ENCODE results near the gene OTUB2. TPM values are rescaled to one million over a fixed set of nuclear protein-coding genes. Genes with fewer than 3 reads are reported as not detected.

OTUB2 gene
- total and polyA plus RNA-seq, 2 experiments from 2014 or later, result 1.3 to 1.9 TPM

DNA sequence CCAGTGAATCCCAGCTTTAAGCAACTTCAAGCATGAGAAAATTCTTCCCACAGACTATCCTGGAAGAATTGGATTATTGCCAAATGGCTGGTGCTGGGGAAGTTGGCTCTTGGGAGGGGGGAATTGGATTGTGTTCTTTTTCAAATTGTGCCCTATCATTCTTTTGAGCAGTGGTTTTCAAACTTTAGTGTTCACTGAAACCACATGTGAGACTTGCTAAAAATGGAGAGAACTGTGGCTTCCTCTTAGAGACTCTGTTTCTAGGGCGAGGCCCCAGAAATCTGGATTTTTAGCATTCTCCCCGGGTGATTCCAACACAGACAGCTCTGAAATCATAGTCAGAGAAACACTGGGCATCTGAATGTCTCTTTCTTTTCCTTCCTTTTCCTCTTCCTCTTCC is 14.3 kb upstream of the OTUB2 start:
- Histone ChIP-seq H3K4me3 (no peak overlapping the region), H3K36me3 (ENCODE audit: low read depth) (no peaks in the 10 kb centered on the region), H3F3A (ENCODE audit: insufficient read depth) (no peaks in the 10 kb centered on the region), H2AFZ (no peak overlapping the region), H3K9me3 (ENCODE audit: low read depth) (no peaks in the 10 kb centered on the region), H3K9ac (no peak overlapping the region), H3K27me3 (replicated peaks; ENCODE audit: insufficient read depth) (peaks cover 27% of the 10 kb centered on the region), H3K79me2 (ENCODE audit: insufficient read depth) (no peaks in the 10 kb centered on the region), H4K20me1 (ENCODE audit: insufficient read depth) (no peaks in the 10 kb centered on the region), H3K27ac (no peak overlapping the region), H3K9me2 (ENCODE audit: insufficient read depth) (no peaks in the 10 kb centered on the region), H3K4me1 (ENCODE audit: insufficient read depth) (peaks cover 6% of the 10 kb centered on the region), H3K4me2 (ENCODE audit: unreplicated experiment) (peak overlapping the region; percentile 23)
- 41 to 47% methylated on average over 2 of the region's 2 CpGs for WGBS, 2 experiments (ENCODE audit: low coverage in 1 of 2, low lambda C conversion rate in 2 of 2, missing lambda C conversion rate in 2 of 2)
- DNase-seq, result peak; percentile 59
- in situ Hi-C loops (cut with MboI), result no loop called here
- no peak for TF ChIP-seq EZH2phosphoT487 (IDR thresholded peaks at IDR 0.05; ENCODE audit: insufficient read depth, low read depth)
- no peak for TF ChIP-seq EZH2 (IDR thresholded peaks at IDR 0.05; ENCODE audit: insufficient read depth, poor library complexity, severe bottlenecking)

DNA sequence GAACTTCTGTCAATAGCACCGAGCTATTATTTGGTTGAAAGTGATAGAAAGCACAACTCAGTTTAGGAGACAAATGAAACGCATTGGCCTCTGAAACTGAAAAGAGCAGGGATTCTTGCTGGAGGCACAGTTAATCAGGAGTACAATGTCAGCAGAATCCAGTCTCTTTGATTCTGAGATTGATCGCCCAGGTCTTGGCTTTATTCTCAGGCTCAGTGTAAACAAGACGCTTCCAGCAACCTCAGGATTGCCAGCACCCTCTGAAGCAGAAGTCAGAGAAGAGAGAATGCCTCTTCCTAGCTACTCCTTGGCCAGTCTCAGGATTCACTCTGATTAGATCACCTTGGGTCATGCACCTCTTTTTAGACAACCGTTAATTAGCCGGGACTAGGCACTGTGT is 11.8 kb upstream of the OTUB2 start:
- WGBS, 2 experiments (ENCODE audit: low coverage in 1 of 2, low lambda C conversion rate in 2 of 2, missing lambda C conversion rate in 2 of 2), result 62 to 65% methylated on average over 6 of the region's 6 CpGs
- Histone ChIP-seq H4K20me1 (ENCODE audit: insufficient read depth) (no peaks in the 10 kb centered on the region), H3K9me2 (ENCODE audit: insufficient read depth) (no peaks in the 10 kb centered on the region), H3K36me3 (ENCODE audit: low read depth) (no peaks in the 10 kb centered on the region), H3K9me3 (ENCODE audit: low read depth) (no peaks in the 10 kb centered on the region), H3K4me2 (ENCODE audit: unreplicated experiment) (no peak overlapping the region), H3F3A (ENCODE audit: insufficient read depth) (no peaks in the 10 kb centered on the region), H3K27ac (no peak overlapping the region), H3K27me3 (replicated peaks; ENCODE audit: insufficient read depth) (peaks cover 29% of the 10 kb centered on the region), H2AFZ (no peak overlapping the region), H3K4me3 (no peak overlapping the region), H3K9ac (no peak overlapping the region), H3K4me1 (ENCODE audit: insufficient read depth) (peaks cover 6% of the 10 kb centered on the region), H3K79me2 (ENCODE audit: insufficient read depth) (no peaks in the 10 kb centered on the region)
- in situ Hi-C loops (cut with MboI), result no loop called here
- no peak for TF ChIP-seq EZH2phosphoT487 (IDR thresholded peaks at IDR 0.05; ENCODE audit: insufficient read depth, low read depth)
- no peak for DNase-seq

DNA sequence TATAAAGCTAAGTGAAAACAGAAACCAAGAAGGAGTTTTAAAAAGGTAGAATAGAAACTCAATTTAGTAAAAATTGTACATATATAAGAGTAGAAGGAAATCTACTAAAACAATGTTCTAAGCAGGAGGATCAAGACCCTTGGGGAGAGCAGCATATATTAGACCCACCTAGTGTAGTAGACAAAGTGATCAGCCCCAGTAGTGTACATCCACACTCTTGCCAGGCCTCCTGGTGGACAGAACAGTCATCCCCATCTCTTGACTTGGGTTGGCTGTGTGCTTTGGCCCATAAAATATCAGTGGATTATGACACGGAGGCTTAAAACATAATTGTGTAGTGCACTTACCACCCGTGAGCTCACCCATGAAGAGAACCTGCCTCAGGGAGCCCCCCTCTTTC is 10.9 kb upstream of the OTUB2 start:
- peaks cover 6% of the 10 kb centered on the region for H3K4me1 ChIP-seq (ENCODE audit: insufficient read depth)
- H3K4me3 ChIP-seq, result no peak overlapping the region
- no peak for DNase-seq
- H3K9me3 ChIP-seq (ENCODE audit: low read depth), result no peaks in the 10 kb centered on the region
- in situ Hi-C loops (cut with MboI), result no loop called here
- no peaks in the 10 kb centered on the region for H4K20me1 ChIP-seq (ENCODE audit: insufficient read depth)
- no peak overlapping the region for H3K4me2 ChIP-seq (ENCODE audit: unreplicated experiment)
- WGBS, 2 experiments (ENCODE audit: low coverage in 1 of 2, low lambda C conversion rate in 2 of 2, missing lambda C conversion rate in 2 of 2), result 60 to 82% methylated on average over 2 of the region's 2 CpGs
- peaks cover 27% of the 10 kb centered on the region for H3K27me3 ChIP-seq (replicated peaks; ENCODE audit: insufficient read depth)
- H3K79me2 ChIP-seq (ENCODE audit: insufficient read depth), result no peaks in the 10 kb centered on the region
- H2AFZ ChIP-seq, result no peak overlapping the region
- H3F3A ChIP-seq (ENCODE audit: insufficient read depth), result no peaks in the 10 kb centered on the region
- TF ChIP-seq EZH2 (IDR thresholded peaks at IDR 0.05; ENCODE audit: insufficient read depth, poor library complexity, severe bottlenecking) (no peak), EZH2phosphoT487 (IDR thresholded peaks at IDR 0.05; ENCODE audit: insufficient read depth, low read depth) (no peak)
- no peaks in the 10 kb centered on the region for H3K36me3 ChIP-seq (ENCODE audit: low read depth)
- H3K9ac ChIP-seq, result no peak overlapping the region
- no peaks in the 10 kb centered on the region for H3K9me2 ChIP-seq (ENCODE audit: insufficient read depth)
- H3K27ac ChIP-seq, result no peak overlapping the region

DNA sequence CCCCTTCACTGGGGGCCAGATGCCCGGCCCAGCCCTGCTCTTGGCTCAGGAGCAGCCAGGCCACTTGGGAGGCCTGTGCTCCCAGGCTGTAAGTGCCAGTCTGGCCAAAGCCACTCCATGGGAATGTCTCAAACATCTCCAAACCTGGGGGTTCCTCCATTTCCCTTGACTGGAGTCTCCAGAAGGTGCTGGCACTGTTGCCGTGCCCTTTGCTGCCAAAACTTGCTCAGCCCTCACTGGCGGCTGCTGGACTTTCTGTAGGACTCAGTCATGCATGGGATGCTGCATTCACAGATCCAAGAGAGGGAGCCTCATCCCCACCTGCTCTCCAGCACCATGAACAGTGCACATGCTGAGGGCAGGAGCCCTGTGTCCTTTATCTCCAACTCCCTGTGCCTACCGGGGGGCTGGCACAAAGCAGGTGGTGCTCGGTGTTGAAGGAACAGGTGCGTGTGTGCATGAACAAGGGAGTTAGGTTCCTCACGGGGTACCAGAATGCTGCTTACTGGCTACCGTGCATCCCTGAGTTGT is 9.6 kb upstream of the OTUB2 start:
- Histone ChIP-seq H3K79me2 (ENCODE audit: insufficient read depth) (no peaks in the 10 kb centered on the region), H3K27me3 (replicated peaks; ENCODE audit: insufficient read depth) (peaks cover 27% of the 10 kb centered on the region), H3K9me3 (ENCODE audit: low read depth) (no peaks in the 10 kb centered on the region), H4K20me1 (ENCODE audit: insufficient read depth) (no peaks in the 10 kb centered on the region), H3K9me2 (ENCODE audit: insufficient read depth) (no peaks in the 10 kb centered on the region), H2AFZ (no peak overlapping the region), H3K4me3 (no peak overlapping the region), H3K36me3 (ENCODE audit: low read depth) (no peaks in the 10 kb centered on the region), H3K27ac (no peak overlapping the region), H3K4me2 (ENCODE audit: unreplicated experiment) (no peak overlapping the region), H3F3A (ENCODE audit: insufficient read depth) (no peaks in the 10 kb centered on the region), H3K9ac (no peak overlapping the region), H3K4me1 (ENCODE audit: insufficient read depth) (peaks cover 5% of the 10 kb centered on the region)
- DNase-seq, result no peak
- TF ChIP-seq EZH2phosphoT487 (IDR thresholded peaks at IDR 0.05; ENCODE audit: insufficient read depth, low read depth), result no peak
- TF ChIP-seq EZH2 (IDR thresholded peaks at IDR 0.05; ENCODE audit: insufficient read depth, poor library complexity, severe bottlenecking), result no peak
- 45 to 49% methylated on average over 8 of the region's 8 CpGs for WGBS, 2 experiments (ENCODE audit: low coverage in 1 of 2, low lambda C conversion rate in 2 of 2, missing lambda C conversion rate in 2 of 2)
- in situ Hi-C loops (cut with MboI), result no loop called here

DNA sequence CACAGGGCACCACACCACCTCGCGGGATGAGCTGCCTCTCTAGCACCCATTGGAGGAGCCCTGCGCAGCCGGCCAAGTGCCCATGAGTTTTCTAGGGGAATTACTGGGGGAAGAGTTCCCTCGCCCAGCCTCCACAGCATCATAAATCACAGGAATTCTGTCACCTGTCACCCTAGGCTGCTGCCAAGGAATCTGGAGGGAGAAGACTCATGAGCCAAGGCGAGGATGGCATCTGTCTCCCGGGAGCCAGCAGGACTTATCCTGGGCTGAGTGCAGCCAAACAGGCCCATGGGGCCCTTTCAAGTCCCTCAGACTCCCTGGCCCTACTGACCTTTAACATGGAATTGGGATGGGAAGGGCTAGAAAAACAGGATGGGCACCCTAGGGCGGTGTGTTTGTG is 7.8 kb upstream of the OTUB2 start:
- in situ Hi-C loops (cut with MboI), result no loop called here
- Histone ChIP-seq H2AFZ (no peak overlapping the region), H3K27ac (no peak overlapping the region), H3K9me2 (ENCODE audit: insufficient read depth) (no peaks in the 10 kb centered on the region), H3K27me3 (replicated peaks; ENCODE audit: insufficient read depth) (peaks cover 22% of the 10 kb centered on the region), H3K9me3 (ENCODE audit: low read depth) (no peaks in the 10 kb centered on the region), H3F3A (ENCODE audit: insufficient read depth) (no peaks in the 10 kb centered on the region), H3K9ac (no peak overlapping the region), H3K4me2 (ENCODE audit: unreplicated experiment) (no peak overlapping the region), H3K79me2 (ENCODE audit: insufficient read depth) (no peaks in the 10 kb centered on the region), H3K36me3 (ENCODE audit: low read depth) (no peaks in the 10 kb centered on the region), H3K4me1 (ENCODE audit: insufficient read depth) (no peaks in the 10 kb centered on the region), H3K4me3 (no peak overlapping the region), H4K20me1 (ENCODE audit: insufficient read depth) (no peaks in the 10 kb centered on the region)
- TF ChIP-seq EZH2 (IDR thresholded peaks at IDR 0.05; ENCODE audit: insufficient read depth, poor library complexity, severe bottlenecking), result no peak
- no peak for TF ChIP-seq EZH2phosphoT487 (IDR thresholded peaks at IDR 0.05; ENCODE audit: insufficient read depth, low read depth)
- no peak for DNase-seq
- whole genome bisulfite sequencing, 2 experiments (ENCODE audit: low coverage in 1 of 2, low lambda C conversion rate in 2 of 2, missing lambda C conversion rate in 2 of 2), result 76 to 80% methylated on average over 8 of the region's 8 CpGs
